Stimulated activated CD8-positive, alpha-beta memory T cell treated with anti-CD3 and anti-CD28 coated beads, Interleukin-12 subunit alpha, Interleukin-12 subunit beta, amount 100 ng/mL, for 1 hour (primary cell): ENCODE data around the gene STAM2.
"Not testable (repeated sequence)": the region's sequence is repeated elsewhere in the genome, so short reads cannot be mapped to it uniquely, and the experiment has no call there.

ENCODE experiments used
- DNase-seq: peaks from one replicate; pipeline ENCODE4 v3.0.0-alpha.2; 2020; ENCODE audit warnings: low read depth

The STAM2 gene

GRCh38 chr2:152175368-152176112, at the start of gene STAM2:
Gene STAM2, minus strand, starts transcription at chr2:152175763. Its CDS starts 121 bp downstream, at chr2:152175642.
- DNase-seq, result peak; percentile 91

- DNase-seq, result no peak
Observed at GRCh38 chr2:152223977-152224376, 48.4 kb upstream of the STAM2 start.

DNA sequence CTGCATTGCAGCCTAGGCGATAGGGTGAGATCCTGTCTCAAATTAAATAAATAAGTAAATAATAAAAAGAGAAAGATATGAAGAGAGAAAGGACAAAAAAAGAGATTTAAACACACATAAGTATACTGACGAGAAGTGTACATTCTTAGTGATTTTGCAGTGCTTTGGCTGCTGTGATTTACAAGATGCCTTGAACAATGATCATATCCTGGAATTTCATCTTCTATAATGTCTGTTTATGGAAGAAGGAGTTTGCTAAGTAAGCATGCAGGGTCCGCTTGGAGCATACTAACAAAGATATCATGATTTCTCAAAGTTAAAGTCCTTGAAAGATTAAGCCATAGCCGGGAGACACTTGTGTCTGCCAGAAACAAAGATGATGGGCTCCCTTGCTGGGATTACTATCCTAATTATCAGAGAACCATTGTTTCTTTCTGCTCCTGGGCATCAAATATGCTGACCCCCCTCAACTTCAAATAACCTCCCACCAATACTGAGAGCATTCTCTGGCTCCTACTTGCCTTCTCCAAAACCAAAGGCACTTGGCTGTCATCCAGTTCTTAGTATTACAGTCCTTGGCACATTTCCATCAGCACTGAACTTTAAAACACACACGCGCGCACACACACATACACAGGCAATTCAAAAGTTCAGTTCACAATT, 47.5 kb upstream of the STAM2 start:
- no peak for DNase-seq

DNA sequence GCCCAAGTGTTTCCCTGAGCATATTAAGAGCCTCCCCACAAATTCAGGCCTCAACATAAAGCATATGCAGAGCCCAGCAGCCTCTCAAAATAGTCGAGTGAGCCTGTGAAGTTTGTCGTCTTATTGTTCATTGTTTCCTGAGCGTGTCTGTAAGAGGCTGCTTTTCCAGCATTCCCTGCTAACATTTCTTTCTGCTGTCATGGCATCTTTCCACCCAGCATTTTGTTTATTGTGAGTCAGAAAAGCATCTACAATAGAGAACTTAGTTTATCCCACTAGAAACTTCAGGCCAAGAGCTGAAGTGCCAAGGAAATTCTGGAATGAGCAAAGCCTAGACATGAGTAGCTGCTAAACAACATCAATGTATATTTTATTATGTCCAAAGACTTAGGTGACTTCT, 46.3 kb upstream of the STAM2 start:
- no peak for DNase-seq

GRCh38 chr2:152219077-152219828, 43.7 kb upstream of the STAM2 start:
- no peak for DNase-seq

DNA sequence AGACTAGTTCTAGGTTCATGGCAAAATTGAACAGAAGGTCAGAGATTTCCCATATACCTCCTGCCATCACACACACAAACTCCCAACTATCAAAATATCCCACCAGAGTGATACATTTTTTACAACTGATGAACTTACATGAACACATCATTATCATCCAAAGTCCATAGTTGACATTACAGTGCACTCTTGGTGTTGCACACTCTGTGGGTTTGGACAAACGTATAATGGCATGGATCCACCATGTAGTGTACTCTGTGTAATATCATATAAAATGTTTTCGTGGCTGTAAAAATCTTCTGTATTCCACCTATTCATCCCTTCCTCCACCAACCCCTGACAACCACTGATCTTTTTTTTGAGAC, 25.9 kb upstream of the STAM2 start:
- DNase-seq, result no peak

DNA sequence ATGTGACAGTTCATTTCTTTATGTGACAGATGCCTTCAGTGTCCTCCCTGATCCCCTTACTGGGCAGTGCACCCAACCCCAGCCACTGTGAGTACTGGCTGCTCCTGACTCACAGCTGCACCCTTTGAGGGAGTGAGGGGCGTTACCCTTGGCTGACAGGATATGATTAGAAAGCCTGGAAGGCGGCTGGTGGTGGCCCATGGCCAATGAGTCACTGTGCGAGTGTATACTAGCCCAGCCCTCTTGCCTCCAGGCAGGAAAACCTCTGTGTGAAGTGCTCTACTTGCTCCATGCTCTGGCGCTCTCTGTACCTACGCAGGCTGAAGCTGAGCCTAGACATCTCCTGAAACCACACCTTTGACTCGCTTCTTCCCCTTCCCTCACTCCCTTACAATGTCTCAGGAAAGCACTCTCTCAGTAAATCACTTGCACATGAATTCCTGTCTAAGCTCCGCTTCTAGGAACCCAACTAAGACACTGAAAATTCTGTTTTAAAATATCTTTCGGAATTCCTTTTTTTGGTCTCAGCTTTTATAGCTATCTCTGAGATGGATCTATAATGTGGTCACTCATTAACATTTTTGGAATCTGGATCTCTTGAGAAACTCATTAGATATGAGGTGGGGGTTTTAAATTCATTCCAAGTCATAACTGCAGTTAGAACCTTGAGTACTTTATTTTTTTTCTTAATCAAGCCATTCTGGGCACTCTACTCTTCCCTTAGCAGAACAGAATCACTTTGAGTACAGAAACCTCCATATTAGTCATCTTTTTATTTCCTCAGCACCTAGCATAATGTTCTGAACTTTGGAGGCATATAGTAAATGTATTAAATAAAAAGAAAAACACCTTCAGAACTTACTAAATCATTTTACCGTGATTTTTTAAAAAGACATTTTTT, 25.3 kb upstream of the STAM2 start:
- no peak for DNase-seq

- DNase-seq, result no peak
Observed at GRCh38 chr2:152200101-152200500, 24.5 kb upstream of the STAM2 start.

DNA sequence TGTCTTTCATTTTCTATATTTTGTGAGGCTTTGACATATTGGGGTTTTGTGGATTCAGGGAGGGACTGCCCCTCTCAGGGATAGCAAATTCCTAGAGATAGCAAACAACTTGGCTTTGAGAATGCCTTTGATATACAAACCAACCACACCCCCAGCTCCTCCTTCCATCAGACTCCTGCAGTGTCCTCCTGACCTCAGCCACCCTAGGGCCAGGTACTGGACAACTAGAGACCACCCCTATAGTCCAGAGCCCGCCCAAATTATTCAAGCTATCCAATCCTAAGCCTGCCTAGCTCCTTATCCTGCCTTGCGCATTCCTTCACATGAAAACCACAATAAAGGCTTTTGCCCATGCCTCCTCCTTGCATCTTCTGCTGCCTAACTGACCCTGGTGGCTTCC, 22.9 kb upstream of the STAM2 start:
- no peak for DNase-seq

DNA sequence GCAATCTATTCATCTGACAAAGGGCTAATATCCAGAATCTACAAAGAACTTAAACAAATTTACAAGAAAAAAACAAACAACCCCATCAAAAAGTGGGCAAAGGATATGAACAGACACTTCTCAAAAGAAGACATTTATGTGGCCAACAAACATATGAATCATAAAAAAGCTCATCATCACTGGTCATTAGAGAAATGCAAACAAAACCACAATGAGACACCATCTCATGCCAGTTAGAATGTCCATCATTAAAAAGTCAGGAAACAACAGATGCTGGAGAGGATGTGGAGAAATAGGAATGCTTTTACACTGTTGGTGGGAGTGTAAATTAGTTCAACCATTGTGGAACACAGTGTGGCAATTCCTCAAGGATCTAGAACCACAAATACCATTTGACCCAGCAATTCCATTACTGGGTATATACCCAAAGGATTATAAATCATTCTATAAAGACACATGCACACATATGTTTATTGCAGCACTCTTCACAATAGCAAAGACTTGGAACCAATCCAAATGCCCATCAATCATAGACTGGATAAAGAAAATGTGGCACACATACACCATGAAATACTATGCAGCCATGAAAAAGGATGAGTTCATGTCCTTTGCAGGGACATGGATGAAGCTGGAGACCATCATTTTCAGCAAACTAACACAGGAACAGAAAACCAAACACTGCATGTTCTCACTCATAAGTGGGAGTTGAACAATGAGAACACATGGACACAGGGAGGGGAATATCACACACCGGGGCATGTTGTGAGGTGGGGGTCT, 22.1 kb upstream of the STAM2 start:
- not testable (repeated sequence) for DNase-seq

- no peak for DNase-seq
Observed at GRCh38 chr2:152189622-152190495, 14.3 kb upstream of the STAM2 start.

DNA sequence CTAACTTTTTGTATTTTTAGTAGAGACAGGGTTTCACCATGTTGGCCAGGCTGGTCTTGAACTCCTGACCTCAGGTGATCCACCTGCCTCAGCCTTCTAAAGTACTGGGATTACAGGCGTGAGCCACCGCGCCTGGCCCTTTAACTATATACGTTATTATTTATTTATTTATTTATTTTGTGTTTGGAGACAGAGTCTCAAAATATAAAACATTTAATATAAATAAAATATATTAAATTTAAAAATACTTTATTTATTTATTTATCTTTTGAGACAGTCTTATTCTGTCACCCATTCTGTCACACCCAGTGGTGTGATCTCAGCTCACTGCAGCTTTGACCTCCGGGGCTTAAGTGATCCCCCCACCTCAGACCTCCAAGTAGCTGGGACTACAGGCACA, 11.2 kb upstream of the STAM2 start:
- not testable (repeated sequence) for DNase-seq

- DNase-seq, result no peak
Observed at GRCh38 chr2:152186262-152186661, 10.7 kb upstream of the STAM2 start.

DNA sequence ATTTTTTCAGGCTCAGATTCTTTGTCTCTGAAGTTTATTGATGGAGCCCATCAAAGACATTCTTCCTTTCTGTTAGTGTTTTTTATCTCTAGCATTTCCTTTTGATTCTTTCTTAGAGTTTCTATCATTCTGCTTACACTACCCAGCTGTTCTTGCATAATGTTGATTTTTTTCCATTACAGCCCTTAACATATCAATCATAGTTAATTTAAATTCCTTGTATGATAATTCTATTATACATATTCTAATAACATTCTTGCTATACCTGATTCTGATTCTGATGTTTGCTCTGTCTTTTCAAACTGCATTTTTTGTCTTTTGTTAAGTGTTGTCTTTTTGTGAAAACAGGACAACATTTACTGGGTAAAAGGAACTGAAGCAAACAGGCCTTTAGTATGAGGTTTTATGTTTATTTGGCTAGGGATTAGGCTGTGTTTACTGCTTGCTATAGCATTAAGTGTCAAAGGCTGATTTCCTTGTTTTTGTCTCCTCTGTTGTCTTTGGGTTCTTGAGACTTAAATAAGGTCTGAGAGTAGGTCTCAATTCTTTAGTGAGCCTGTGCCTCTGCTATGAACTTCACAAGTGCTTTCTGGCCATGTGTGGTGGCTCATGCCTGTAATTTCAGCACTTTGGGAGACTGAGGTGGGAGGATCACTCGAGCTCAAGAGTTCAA, 8.0 kb upstream of the STAM2 start:
- DNase-seq, result no peak

DNA sequence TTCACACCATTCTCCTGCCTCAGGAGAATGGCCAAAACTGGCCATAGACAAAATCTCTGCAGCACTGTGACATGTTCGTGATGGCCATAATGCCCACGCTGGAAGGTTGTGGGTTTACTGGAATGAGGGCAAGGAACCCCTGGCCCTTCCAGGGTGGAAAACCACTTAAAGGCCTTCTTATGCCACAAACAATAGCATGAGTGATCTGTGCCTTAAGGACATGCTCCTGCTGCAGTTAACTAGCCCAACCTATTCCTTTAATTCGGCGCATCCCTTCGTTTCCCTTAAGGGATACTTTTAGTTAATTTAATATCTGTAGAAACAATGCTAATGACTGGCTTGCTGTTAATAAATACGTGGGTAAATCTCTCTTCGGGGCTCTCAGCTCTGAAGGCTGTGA, 2.1 kb upstream of the STAM2 start:
- DNase-seq, result not testable (repeated sequence)

DNA sequence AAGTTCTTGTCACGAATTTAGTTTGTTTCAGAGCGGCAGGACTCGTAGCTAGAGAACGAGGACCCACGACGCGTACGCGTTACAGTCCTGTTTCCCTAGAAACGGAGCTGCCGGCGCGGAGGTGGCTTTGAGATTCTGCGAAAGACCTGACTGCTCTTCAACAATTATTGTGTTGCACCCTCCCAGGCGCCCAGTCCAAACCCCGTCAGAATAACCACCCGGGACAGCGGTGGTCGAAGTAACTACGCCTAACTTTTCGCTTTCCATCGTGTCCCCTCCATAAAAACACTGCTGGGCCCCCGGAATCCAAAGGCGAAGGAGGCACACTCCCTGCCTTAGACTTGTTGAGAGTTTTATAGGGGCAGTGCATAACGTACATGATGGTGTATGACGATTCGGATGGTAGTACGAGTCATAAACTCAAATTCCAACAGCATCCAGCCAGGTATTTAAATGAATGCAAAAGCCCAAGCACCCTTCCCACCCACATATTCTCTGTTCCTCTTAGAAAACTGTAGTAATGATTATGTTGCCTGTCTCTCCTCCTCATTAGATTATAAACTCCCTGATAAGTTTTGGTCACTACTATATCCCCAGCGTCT, 651 bp upstream of the STAM2 start:
- DNase-seq, result no peak

GRCh38 chr2:152175012-152175367, 573 bp downstream of the STAM2 start:
- DNase-seq, result no peak

DNA sequence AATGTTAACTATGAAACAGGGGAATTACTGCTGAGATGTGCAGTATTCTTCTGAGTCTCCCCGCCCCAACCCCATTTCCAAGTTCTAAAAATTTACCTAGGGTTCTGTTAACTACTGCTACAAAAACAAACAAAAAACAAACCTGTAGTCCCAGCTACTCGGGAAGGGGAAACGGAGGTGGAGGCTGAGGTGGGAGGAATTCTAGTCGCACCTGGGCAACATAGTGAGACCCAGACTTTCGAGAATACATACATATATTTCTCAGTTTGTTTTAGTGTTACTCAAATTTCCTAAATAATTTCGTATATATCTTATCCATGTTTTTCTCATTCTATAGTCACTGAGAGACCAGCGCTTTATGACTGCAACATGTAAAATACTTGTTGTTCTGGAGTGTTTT, 989 bp downstream of the STAM2 start:
- no peak for DNase-seq

DNA sequence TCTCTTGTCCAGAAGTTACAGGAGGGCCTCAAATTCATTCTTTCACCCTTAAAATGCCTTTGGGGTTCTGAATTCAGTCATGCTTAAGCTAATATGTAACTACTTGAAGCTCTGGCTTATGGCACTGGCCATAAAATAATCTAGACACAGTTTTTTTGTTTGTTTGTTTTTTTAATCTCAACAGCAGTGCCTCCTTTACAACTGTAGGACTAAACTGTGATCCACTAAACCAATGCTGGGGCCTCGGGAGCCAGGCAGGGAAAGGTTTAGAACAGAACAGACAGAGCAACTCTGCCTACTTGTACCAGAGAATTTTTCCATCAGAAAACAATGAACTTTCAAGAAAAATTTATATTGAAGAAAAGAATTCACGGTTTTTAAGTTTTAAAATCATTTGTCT, 1.7 kb downstream of the STAM2 start:
- DNase-seq, result no peak
